HEK293T (cell line): ENCODE measurements around the gene PRKAR1B.

Experiments used
- CTCF ChIA-PET: fragments of 350-600 bp; formaldehyde crosslinking; extraction: SDS; loops from one replicate; lab custom pipeline; 2021; ENCODE audit warnings: antibody characterized with exemption, inconsistent platforms; lab: Yijun Ruan, JAX
- POLR2A ChIA-PET: fragments of 350-600 bp; formaldehyde crosslinking; extraction: SDS; loops from one replicate; lab custom pipeline; 2020; ENCODE audit warnings: antibody characterized with exemption, inconsistent platforms; lab: Yijun Ruan, JAX
- DNase-seq: peaks from one replicate; pipeline ENCODE4 v3.0.0; 2012; ENCODE audit warnings: mixed read lengths; ENCODE audit errors: extremely low spot score
- ARNT ChIP-seq: fragments of 450-650 bp; IDR thresholded peaks from 2 replicates; pipeline ENCODE4 v1.6.1; 2017; ENCODE audit warnings: mild to moderate bottlenecking
- BHLHE40 ChIP-seq: fragments of 450-650 bp; IDR thresholded peaks from 2 replicates; pipeline ENCODE4 v1.6.1; 2016; ENCODE audit warnings: mild to moderate bottlenecking, moderate library complexity, borderline replicate concordance
- CTBP1 ChIP-seq: fragments of 450-650 bp; IDR thresholded peaks from 2 replicates; pipeline ENCODE4 v1.6.1; 2016; ENCODE audit warnings: borderline replicate concordance
- ELF4 ChIP-seq: fragments of 450-650 bp; IDR thresholded peaks from 2 replicates; pipeline ENCODE4 v1.6.1; 2017; ENCODE audit warnings: antibody characterized with exemption
- FOXA1 ChIP-seq: fragments of 450-650 bp; IDR thresholded peaks from 2 replicates; pipeline ENCODE4 v1.6.1; 2016; ENCODE audit warnings: mild to moderate bottlenecking
- FOXK2 ChIP-seq: fragments of 450-650 bp; IDR thresholded peaks from 2 replicates; pipeline ENCODE4 v1.6.1; 2016; ENCODE audit warnings: mild to moderate bottlenecking
- FOXM1 ChIP-seq: fragments of 450-650 bp; IDR thresholded peaks from 2 replicates; pipeline ENCODE4 v1.6.1; 2017; ENCODE audit warnings: mild to moderate bottlenecking, borderline replicate concordance
- HDGF ChIP-seq: fragments of 450-650 bp; IDR thresholded peaks from 2 replicates; pipeline ENCODE4 v1.6.1; 2017; ENCODE audit warnings: antibody characterized with exemption, borderline replicate concordance
- L3MBTL2 ChIP-seq: fragments of 450-650 bp; conservative IDR thresholded peaks from 2 replicates; pipeline ENCODE4 v1.6.1; 2016; ENCODE audit warnings: mild to moderate bottlenecking
- LEF1 ChIP-seq: fragments of 450-650 bp; IDR thresholded peaks from 2 replicates; pipeline ENCODE4 v1.6.1; 2017; ENCODE audit warnings: mild to moderate bottlenecking, borderline replicate concordance
- NFRKB ChIP-seq: fragments of 450-650 bp; IDR thresholded peaks from 2 replicates; pipeline ENCODE4 v1.6.1; 2016; ENCODE audit warnings: mild to moderate bottlenecking, moderate library complexity
- SP1 ChIP-seq: fragments of 450-650 bp; IDR thresholded peaks from 2 replicates; pipeline ENCODE4 v1.6.1; 2017
- SUZ12 ChIP-seq: fragments of 450-650 bp; IDR thresholded peaks from 2 replicates; pipeline ENCODE4 v1.6.1; 2016; ENCODE audit warnings: mild to moderate bottlenecking
- TARDBP ChIP-seq: fragments of 450-650 bp; IDR thresholded peaks from 2 replicates; pipeline ENCODE4 v1.6.1; 2016
- ZNF384 ChIP-seq: fragments of 450-650 bp; IDR thresholded peaks from 2 replicates; pipeline ENCODE4 v1.6.1; 2016
- TF ChIP-seq, protein P1 (sequence below): fragments of 450-650 bp; IDR thresholded peaks from 2 replicates; pipeline ENCODE4 v1.6.1; 2016

PRKAR1B gene

GRCh38 chr7:526460-527034, 200.5 kb downstream of the PRKAR1B start:
- no peak for DNase-seq
- CTCF ChIA-PET = no interaction called here
- POLR2A ChIA-PET = no interaction called here
- TF ChIP-seq ELF4 = no peak
- TF ChIP-seq FOXM1 = no peak
- TF ChIP-seq LEF1 = no peak
- TF ChIP-seq, protein P1, sequence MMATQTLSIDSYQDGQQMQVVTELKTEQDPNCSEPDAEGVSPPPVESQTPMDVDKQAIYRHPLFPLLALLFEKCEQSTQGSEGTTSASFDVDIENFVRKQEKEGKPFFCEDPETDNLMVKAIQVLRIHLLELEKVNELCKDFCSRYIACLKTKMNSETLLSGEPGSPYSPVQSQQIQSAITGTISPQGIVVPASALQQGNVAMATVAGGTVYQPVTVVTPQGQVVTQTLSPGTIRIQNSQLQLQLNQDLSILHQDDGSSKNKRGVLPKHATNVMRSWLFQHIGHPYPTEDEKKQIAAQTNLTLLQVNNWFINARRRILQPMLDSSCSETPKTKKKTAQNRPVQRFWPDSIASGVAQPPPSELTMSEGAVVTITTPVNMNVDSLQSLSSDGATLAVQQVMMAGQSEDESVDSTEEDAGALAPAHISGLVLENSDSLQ = no peak
- TF ChIP-seq SP1 = no peak
- TF ChIP-seq ARNT = no peak
- no peak for TF ChIP-seq FOXK2
- no peak for TF ChIP-seq CTBP1
- no peak for TF ChIP-seq NFRKB
- no peak for TF ChIP-seq HDGF

GRCh38 chr7:525740-526139, 201.3 kb downstream of the PRKAR1B start:
- no peak for DNase-seq
- TF ChIP-seq SUZ12 (no peak), FOXA1 (no peak), FOXK2 (no peak), CTBP1 (no peak), NFRKB (no peak)
- TF ChIP-seq, protein P1 = no peak
- CTCF ChIA-PET = no interaction called here
- POLR2A ChIA-PET = no interaction called here

GRCh38 chr7:524800-525199, 202.3 kb downstream of the PRKAR1B start:
- no peak for DNase-seq
- TF ChIP-seq HDGF (no peak), FOXM1 (no peak), ARNT (no peak)
- TF ChIP-seq, protein P1 = no peak
- ChIA-PET POLR2A (no interaction called here), CTCF (no interaction called here)

GRCh38 chr7:523347-524336, 203.4 kb downstream of the PRKAR1B start:
- CTCF ChIA-PET = no interaction called here
- POLR2A ChIA-PET = no interaction called here
- no peak for TF ChIP-seq TARDBP
- TF ChIP-seq FOXM1 = no peak
- TF ChIP-seq HDGF = no peak
- TF ChIP-seq ELF4 = no peak
- TF ChIP-seq SP1 = no peak
- TF ChIP-seq ZNF384 = no peak
- no peak for TF ChIP-seq LEF1
- no peak for TF ChIP-seq ARNT
- no peak for TF ChIP-seq FOXK2
- DNase-seq = no peak

DNA sequence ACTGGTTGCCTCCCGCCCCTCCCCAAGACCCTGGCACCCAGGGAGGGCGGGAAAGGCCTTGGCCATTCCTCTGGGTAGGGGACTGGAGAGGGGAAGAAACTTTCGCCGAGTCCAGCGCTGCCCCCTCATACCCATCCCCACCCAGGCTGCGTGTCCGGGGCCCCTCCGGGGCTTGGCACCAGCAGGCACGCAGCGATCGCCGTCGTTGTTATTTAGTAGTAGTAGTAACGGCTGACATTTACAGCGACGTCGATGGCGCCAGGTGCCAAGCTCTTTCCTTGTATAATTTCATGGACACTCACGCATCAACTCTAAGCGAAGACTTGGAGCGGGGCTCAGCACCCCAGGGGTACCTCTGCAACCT, 204.1 kb downstream of the PRKAR1B start:
- POLR2A ChIA-PET = no interaction called here
- CTCF ChIA-PET = no interaction called here

More for the DNA sequence above, 204.1 kb downstream of the PRKAR1B start:
- no peak for TF ChIP-seq TARDBP
- no peak for TF ChIP-seq BHLHE40
- no peak for TF ChIP-seq ELF4
- TF ChIP-seq CTBP1 = no peak
- TF ChIP-seq FOXK2 = no peak
- TF ChIP-seq LEF1 = no peak
- no peak for TF ChIP-seq ARNT
- TF ChIP-seq SUZ12 = no peak
- no peak for TF ChIP-seq L3MBTL2
- no peak for TF ChIP-seq NFRKB
- TF ChIP-seq, protein P1 = no peak
- TF ChIP-seq SP1 = no peak
- TF ChIP-seq ZNF384 = no peak
- TF ChIP-seq FOXM1 = no peak
- no peak for TF ChIP-seq FOXA1
- TF ChIP-seq HDGF = no peak
- DNase-seq = no peak
